ENCODE data around the gene KIF5B. TPM values are rescaled to one million over a fixed set of nuclear protein-coding genes. Genes with fewer than 3 reads are reported as not detected.
"Not testable (repeated sequence)": the region's sequence is repeated elsewhere in the genome, so short reads cannot be mapped to it uniquely, and the experiment has no call there.

KIF5B gene
- 100 to 1,000 TPM; 170 to 345 (median 288) TPM for total RNA-seq

DNA sequence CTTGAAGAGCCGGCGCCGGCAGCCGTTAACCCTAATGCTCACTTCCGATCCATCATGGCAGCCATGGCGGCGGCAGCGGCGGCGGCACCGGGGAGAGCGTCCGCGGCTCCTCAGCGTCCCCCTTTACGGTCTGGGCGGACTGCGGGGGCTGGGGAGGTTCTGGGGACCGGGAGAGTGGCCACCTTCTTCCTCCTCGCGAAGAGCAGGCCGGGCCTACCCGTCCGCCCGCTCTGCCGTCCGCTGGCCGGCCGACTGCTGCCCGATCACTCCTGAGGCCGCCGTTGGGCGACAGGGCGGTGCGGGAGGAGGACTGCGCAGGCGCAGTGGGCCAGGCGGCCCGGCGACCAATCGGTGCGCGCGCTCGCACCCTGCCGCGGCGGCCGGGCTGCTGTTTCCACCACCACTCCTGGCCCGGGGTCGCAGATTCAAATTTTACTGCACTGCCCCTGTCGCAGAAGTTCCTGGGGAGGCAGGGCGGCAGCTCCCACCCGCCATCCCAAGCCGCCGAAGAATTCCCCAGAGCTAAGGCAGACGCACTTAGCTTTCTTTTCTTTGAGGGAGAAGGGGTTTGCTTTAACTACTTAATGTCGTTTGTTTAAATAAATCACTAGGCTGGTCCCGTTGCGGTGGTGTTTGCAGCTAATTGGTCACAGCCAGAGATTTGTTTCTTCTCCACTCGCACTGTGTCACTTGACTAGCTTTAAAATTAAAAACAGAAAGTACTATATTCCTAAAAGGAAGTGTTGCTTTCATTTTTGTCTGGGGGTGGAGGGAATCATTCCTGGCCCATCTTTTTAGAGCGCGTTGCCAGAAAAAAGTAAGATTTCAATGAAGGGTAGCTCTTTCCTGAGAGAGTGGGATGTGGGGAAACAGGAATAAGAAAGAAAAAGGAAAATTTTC, at the start of gene KIF5B:
Gene KIF5B (minus strand): TSS at position 290 of the 900 bp plus-strand sequence. CDS start 452 bp downstream, outside the sequence.
- WGBS, 2 donors (ENCODE audit: low coverage in 1 of 2): 0 to 2% methylated on average over 2 to 12 of the region's 63 CpGs
- peak within 1 kb of the TSS; percentile 89 to 99 (median 96) for H3K27ac ChIP-seq
- no peak for TF ChIP-seq EP300 (IDR thresholded peaks at IDR 0.05)
- TF ChIP-seq POLR2A (IDR thresholded peaks at IDR 0.05): peak; percentile 99
- TF ChIP-seq POLR2AphosphoS5 (IDR thresholded peaks at IDR 0.05): peak; percentile 99
- TF ChIP-seq, protein P1, sequence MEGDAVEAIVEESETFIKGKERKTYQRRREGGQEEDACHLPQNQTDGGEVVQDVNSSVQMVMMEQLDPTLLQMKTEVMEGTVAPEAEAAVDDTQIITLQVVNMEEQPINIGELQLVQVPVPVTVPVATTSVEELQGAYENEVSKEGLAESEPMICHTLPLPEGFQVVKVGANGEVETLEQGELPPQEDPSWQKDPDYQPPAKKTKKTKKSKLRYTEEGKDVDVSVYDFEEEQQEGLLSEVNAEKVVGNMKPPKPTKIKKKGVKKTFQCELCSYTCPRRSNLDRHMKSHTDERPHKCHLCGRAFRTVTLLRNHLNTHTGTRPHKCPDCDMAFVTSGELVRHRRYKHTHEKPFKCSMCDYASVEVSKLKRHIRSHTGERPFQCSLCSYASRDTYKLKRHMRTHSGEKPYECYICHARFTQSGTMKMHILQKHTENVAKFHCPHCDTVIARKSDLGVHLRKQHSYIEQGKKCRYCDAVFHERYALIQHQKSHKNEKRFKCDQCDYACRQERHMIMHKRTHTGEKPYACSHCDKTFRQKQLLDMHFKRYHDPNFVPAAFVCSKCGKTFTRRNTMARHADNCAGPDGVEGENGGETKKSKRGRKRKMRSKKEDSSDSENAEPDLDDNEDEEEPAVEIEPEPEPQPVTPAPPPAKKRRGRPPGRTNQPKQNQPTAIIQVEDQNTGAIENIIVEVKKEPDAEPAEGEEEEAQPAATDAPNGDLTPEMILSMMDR (IDR thresholded peaks at IDR 0.05): no peak
- H3K9me3 ChIP-seq: no peaks in the 10 kb centered on the region
- ATAC-seq: peak; percentile 95
- no peaks in the 10 kb centered on the region for H3K27me3 ChIP-seq
- H3K4me3 ChIP-seq: peak within 1 kb of the TSS; percentile 75 to 87
- peaks cover 2 to 36% (median 3%) of the 10 kb centered on the region in 3 donors for H3K4me1 ChIP-seq
- H3K36me3 ChIP-seq: no peaks in the 10 kb centered on the region

DNA sequence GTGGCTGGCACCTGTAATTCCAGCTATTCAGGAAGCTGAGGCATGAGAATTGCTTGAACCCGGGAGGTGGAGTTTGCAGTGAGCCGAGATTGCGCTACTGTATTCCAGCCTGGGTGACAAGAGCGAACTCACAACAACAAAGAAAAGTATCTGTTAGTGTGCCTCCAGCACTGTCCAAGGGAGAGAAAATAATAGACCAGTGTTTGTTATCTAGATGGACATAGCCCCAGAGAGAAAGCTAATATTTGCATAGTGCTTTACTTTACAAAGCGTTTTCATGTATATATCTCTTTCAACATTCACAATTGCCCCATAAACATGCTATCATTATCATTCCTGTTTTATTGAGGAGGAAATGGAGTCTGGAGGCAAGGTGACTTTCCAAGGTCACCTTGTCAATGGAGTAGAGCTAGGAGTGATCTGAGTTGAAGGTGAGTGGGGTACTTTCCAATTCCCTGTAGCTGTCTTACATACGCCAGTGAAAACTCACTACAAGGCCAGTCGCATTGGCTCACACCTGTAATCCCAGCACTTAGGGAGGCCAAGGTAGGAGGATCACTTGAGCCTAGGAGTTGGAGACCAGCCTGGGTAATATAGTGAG, 49.7 kb upstream of the KIF5B start:
- H3K27me3 ChIP-seq: no peaks in the 10 kb centered on the region
- TF ChIP-seq, protein P1 (IDR thresholded peaks at IDR 0.05): no peak
- TF ChIP-seq POLR2AphosphoS5 (IDR thresholded peaks at IDR 0.05) (no peak), EP300 (IDR thresholded peaks at IDR 0.05) (no peak), POLR2A (IDR thresholded peaks at IDR 0.05) (no peak)
- H3K36me3 ChIP-seq: no peaks in the 10 kb centered on the region
- 97% methylated on average over 5 to 6 of the region's 7 CpGs for WGBS, 2 donors (ENCODE audit: low coverage in 1 of 2)
- H3K4me1 ChIP-seq: peaks cover 0 to 13% (median 3%) of the 10 kb centered on the region in 3 donors
- H3K27ac ChIP-seq: no peak overlapping the region
- H3K4me3 ChIP-seq: no peak overlapping the region
- ATAC-seq: no peak
- H3K9me3 ChIP-seq: no peaks in the 10 kb centered on the region

DNA sequence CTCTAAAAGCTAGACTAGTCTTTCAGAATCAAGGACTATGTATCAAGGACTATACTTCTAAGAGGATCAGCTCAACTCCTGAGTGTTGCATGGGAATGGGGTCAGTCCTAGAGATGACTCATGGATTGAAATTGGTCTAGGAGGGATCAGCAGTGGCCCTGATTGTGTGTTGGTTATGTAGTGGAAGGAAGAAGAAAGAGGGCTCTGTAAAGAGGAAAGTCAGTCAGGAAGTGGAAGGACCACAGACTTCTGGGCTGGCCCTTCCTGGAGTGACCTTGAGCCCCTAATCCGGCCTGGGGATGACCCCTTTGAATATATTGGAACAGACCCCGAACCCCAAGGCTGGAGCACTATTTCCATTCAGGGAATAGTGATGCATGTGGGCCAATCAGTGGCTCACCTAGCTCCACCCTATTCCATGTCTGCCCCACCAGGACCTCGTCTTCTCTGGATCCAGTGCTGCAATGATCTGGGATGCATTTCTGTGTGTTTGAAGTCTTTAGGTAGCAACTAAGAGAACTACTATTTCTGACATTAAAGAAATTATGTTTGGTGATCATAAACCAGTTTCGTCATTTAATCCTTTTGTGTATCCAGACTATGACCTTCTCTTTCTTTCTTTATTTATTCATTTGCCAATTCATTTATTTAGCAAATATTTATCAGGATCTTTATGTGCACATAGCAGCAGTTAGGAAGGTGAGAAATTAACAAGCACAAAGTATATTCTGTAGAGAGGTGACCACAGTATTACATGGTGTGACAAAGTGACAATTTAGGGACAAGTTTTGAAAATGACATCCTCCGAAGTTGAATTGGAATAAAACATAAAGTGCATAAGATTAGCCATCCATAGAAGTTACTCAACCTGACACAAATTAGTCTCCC, 48.6 kb upstream of the KIF5B start:
- no peak for TF ChIP-seq POLR2A (IDR thresholded peaks at IDR 0.05)
- TF ChIP-seq EP300 (IDR thresholded peaks at IDR 0.05): no peak
- Histone ChIP-seq H3K27ac (no peak overlapping the region), H3K4me1 (peaks cover 0 to 13% (median 3%) of the 10 kb centered on the region in 3 donors), H3K9me3 (no peaks in the 10 kb centered on the region), H3K4me3 (no peak overlapping the region), H3K36me3 (no peaks in the 10 kb centered on the region), H3K27me3 (no peaks in the 10 kb centered on the region)
- no peak for ATAC-seq
- 93 to 100% methylated on average over 2 to 4 of the region's 5 CpGs for WGBS, 2 donors (ENCODE audit: low coverage in 1 of 2)

DNA sequence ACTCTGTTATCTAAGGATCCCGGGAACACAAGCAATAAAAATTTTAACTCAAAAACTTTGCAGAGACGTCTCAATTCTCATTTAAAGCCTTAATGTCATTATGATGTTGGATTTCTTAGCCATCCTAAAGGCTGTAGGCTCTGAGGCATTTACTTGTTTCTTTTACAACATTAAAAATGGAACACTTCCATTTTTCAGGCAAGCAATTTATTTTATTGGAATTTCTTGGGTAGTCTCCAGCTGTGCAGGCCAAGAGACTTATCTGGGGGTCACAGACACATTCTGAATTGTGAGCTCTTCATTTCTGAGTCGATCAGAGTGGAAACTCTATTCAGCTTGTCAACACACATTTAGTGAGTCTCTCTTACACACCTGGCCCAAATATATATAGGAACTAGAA, 48.0 kb upstream of the KIF5B start:
- Histone ChIP-seq H3K9me3 (no peaks in the 10 kb centered on the region), H3K4me3 (no peak overlapping the region), H3K4me1 (peaks cover 0 to 13% (median 3%) of the 10 kb centered on the region in 3 donors), H3K27ac (no peak overlapping the region), H3K36me3 (no peaks in the 10 kb centered on the region), H3K27me3 (no peaks in the 10 kb centered on the region)
- TF ChIP-seq POLR2A (IDR thresholded peaks at IDR 0.05): no peak
- TF ChIP-seq EP300 (IDR thresholded peaks at IDR 0.05): no peak
- TF ChIP-seq, protein P1 (IDR thresholded peaks at IDR 0.05): no peak
- no peak for TF ChIP-seq POLR2AphosphoS5 (IDR thresholded peaks at IDR 0.05)
- no peak for ATAC-seq
- WGBS, 2 donors (ENCODE audit: low coverage in 1 of 2): 30 to 35% methylated on average over 3 of the region's 3 CpGs

DNA sequence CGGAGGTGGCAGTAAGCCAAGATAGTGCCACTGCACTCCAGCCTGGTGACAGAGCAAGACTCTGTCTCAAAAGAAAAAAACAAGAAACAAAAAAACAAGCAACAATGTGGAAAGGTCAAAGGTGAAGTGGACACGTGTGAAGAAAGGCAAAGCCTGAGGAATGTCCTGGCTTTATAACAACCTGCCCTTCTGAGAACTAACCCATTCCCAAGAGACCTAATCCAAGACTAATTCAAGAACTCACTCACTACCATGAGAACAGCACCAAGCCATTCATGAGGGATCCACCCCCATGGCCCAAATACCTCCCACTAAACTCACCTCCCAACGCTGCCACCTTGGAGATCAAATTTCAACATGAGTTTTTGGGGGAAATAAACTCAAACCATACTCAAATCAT, 47.5 kb upstream of the KIF5B start:
- Histone ChIP-seq H3K4me1 (peaks cover 0 to 13% (median 3%) of the 10 kb centered on the region in 3 donors), H3K27ac (no peak overlapping the region), H3K4me3 (no peak overlapping the region), H3K27me3 (no peaks in the 10 kb centered on the region), H3K9me3 (no peaks in the 10 kb centered on the region), H3K36me3 (no peaks in the 10 kb centered on the region)
- TF ChIP-seq EP300 (IDR thresholded peaks at IDR 0.05) (no peak), POLR2AphosphoS5 (IDR thresholded peaks at IDR 0.05) (no peak), POLR2A (IDR thresholded peaks at IDR 0.05) (no peak)
- TF ChIP-seq, protein P1 (IDR thresholded peaks at IDR 0.05): no peak
- ATAC-seq: no peak
- 42 to 70% methylated on average over 2 to 3 of the region's 3 CpGs for WGBS, 2 donors (ENCODE audit: low coverage in 1 of 2)

DNA sequence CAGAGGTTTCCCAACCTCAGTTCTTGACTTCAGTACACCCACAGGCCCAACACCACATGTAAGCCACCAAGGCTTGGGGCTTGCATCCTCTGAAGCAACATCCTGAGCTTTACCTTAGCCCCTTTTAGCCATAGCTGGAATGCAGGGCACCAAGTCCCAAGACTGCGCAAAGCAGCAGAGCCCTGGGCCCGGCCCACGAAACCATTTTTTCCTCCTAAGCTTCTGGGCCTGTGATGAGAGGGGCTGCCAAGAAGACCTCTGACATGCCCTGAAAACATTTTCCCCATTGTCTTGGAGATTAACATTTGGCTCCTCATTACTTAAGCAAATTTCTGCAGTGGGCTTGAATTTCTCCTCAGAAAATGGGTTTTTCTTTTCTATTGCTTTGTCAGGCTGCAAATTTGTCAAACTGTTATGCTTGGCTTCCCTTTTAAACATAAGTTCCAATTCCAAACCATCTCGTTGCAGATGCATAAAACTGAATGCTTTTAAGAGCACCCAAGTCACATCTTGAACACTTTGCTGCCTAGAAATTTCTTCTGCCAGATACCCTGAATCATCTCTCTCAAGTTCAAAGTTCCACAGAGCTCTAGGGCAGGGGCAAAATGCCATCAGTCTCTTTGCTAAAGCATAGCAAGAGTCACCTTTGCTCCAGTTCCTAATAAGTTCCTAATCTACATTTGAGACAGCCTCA, 42.5 kb upstream of the KIF5B start:
- not testable (repeated sequence) for H3K27me3 ChIP-seq, H3K9me3 ChIP-seq, H3K36me3 ChIP-seq, ATAC-seq, H3K4me3 ChIP-seq, H3K4me1 ChIP-seq, H3K27ac ChIP-seq
- whole genome bisulfite sequencing, 2 donors (ENCODE audit: low coverage in 1 of 2): 78 to 100% methylated on average over 1 to 2 of the region's 4 CpGs
